GM13977 (cell line): ENCODE results near the gene EPHA6.

Source experiments
- DNase-seq: peaks from one replicate; pipeline ENCODE4 v3.0.0; 2012; ENCODE audit warnings: low spot score
- in situ Hi-C: fragments of 300-500 bp; cut with MboI; formaldehyde crosslinking; loops from one replicate; pipeline ENCODE4 v1.12.0; 2022; ENCODE audit warnings: low sequenced_read_pairs, low pct_unique_long_range_greater_than_20kb, mixed read lengths, inconsistent platforms; ENCODE audit not compliant: unreplicated experiment
- TF ChIP-seq, protein P1 (sequence below): IDR thresholded peaks from 2 replicates; pipeline ENCODE4 v1.5.1; 2012; ENCODE audit warnings: mild to moderate bottlenecking, control low read depth; ENCODE audit not compliant: insufficient read depth; ENCODE audit errors: extremely low read depth, missing control alignments

EPHA6 gene

DNA sequence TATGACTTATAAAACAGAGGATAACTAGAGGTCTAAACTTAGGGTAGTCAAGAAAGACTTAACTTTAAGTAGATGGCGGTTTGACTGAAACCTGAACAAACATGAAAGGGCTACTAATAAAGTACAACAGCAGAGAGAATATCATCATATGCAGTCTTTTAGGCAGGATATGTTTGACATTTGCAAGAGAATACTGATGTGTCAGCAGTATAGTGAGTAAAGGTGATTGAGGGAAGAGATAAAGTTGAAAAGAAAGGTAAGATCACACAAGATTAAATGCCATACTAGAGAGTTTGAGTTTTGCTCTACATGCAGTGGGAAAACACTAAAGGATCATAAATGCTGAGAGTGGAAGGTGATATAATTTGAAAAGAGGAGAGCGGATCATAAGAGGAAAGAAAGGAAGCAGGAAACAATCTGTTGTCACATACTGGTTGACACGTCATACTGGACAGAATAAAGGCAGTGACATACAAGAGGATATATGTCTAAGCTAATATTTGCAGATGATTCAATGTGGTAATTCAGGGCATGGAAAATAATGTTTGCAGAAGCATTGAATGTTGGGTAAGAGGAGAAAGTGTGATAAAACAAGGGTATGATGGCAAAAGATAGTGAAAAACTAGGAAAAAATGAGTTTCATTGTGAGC, 223.0 kb downstream of the EPHA6 start:
- in situ Hi-C loops = no loop called here
- DNase-seq = no peak
- TF ChIP-seq, protein P1, sequence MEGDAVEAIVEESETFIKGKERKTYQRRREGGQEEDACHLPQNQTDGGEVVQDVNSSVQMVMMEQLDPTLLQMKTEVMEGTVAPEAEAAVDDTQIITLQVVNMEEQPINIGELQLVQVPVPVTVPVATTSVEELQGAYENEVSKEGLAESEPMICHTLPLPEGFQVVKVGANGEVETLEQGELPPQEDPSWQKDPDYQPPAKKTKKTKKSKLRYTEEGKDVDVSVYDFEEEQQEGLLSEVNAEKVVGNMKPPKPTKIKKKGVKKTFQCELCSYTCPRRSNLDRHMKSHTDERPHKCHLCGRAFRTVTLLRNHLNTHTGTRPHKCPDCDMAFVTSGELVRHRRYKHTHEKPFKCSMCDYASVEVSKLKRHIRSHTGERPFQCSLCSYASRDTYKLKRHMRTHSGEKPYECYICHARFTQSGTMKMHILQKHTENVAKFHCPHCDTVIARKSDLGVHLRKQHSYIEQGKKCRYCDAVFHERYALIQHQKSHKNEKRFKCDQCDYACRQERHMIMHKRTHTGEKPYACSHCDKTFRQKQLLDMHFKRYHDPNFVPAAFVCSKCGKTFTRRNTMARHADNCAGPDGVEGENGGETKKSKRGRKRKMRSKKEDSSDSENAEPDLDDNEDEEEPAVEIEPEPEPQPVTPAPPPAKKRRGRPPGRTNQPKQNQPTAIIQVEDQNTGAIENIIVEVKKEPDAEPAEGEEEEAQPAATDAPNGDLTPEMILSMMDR = no peak

DNA sequence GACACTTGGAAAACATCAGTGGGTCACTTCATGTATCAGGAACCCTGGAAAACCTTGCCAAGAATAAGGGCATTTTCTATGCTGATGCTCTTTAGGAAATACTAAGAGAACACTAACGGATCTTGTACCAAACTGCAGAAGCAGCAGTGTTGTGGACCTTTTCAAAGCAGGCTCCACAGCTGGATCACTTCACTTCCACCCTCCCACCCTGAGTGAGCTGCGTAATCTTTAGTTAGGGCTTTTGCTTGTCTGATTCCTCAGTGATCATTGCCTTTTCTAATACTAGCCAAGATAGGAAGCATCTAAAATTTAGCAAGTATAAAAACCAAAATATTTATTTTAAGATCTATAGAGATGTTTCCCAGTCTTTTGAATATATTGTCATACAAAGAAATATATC, 229.0 kb downstream of the EPHA6 start:
- no peak for DNase-seq
- TF ChIP-seq, protein P1 = no peak
- in situ Hi-C loops = no loop called here

DNA sequence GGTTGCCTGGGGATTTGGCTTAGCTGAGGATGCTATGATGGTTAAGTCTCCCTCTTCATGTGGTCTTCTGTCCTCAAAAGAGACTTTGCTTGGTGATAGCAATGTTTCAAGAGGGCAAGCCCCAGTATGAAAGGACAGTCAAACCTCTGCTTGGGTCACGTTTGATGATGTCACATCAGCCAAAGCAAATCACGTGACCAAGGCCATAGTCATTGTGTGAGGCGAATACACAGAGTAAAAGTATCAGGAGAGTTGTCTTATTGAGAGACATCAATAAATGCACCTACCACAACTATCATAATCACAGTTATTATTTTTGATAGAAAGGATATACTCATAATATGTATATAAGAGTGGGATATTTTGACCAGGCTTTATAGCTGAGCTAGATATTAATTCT, 243.0 kb downstream of the EPHA6 start:
- TF ChIP-seq, protein P1 = no peak
- DNase-seq = no peak
- in situ Hi-C loops = no loop called here

DNA sequence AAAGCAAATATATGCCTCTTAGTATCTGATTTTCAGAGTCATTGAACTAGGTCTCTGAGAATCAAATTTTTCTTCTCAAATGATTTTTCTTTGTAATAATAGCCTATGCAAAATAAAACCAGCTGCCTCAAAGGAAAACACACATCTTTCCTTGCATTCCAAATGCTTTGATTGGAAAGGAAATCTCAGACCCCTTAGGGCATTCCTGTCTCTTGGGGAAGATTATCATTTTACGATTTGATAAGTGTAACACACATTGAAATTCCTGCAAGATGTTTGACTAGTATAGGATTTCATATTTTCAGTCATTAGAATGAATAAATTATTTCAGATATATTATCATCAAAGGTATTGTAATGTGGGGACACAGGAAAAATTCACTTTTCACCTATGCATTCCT, 244.8 kb downstream of the EPHA6 start:
- DNase-seq = no peak
- in situ Hi-C loops = no loop called here
- TF ChIP-seq, protein P1 = no peak

DNA sequence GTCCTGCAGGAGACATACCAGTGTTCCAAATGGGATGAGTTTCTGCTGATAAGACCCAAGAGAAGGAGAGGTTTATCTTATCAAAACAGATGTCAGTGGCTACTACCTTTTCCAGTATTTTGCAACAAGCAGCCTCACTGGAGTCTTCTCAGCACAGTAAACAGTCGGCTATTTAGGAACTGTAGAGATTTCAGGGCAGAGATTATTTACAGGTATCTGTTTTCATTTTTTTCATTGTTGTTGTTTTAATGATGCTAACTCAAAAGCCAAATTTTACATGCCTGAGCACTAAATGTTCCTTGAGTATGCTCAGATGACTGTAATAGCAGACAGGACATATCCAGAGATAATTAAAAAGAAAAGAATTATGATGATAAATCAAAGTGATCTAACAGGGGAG, 252.1 kb downstream of the EPHA6 start:
- TF ChIP-seq, protein P1 = no peak
- in situ Hi-C loops = no loop called here
- DNase-seq = no peak

DNA sequence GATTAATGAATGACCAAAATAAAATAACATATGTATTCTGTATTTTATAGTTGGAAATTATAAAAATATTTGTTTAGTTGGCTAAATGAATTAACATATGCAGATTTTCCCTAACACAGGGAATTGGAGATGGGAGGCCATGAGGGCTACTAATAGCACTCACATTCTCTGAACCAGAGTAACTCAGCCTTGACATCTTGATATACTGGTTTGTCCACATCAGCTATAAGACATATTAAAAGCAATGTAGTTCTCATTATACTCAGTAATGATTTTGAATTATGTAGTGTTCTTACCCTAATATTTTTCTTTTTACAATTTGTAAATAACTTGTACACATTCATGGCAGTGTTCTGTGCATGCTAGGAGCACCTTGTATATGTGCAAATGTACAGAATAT, 255.9 kb downstream of the EPHA6 start:
- in situ Hi-C loops = no loop called here
- no peak for DNase-seq
- TF ChIP-seq, protein P1 = no peak
